Measurements from ENCODE around the gene PTPRD.

GRCh38 chr9:9478741-9479140 is 1134.1 kb downstream of the PTPRD start:
- no peak for TF ChIP-seq CTCF (conservative IDR thresholded peaks at IDR 0.05; ENCODE audit: low read length)
- TF ChIP-seq EZH2phosphoT487 (IDR thresholded peaks at IDR 0.05; ENCODE audit: borderline replicate concordance) = no peak

All from Loucy (cell line).